PC-9 (cell line): Measurements from ENCODE around the gene CCK. TPM values are rescaled to one million over a fixed set of nuclear protein-coding genes. Genes with fewer than 3 reads are reported as not detected.

Experiments
- BruUV-seq: library from RNA; stranded (reverse); fragments of 400-500 nt; replicated peaks from 2 replicates; lab custom pipeline; 2021; lab: Mats Ljungman, UMichigan
- CTCF ChIA-PET: fragments of 300-600 bp; sonication (Branson Sonifier 250); formaldehyde crosslinking; loops from one replicate; lab custom pipeline; 2022; ENCODE audit warnings: antibody characterized with exemption; lab: Charles Lee
- POLR2A ChIA-PET: fragments of 300-600 bp; sonication (Branson Sonifier 250); formaldehyde crosslinking; loops from one replicate; lab custom pipeline; 2022; ENCODE audit warnings: antibody characterized with exemption; ENCODE audit not compliant: unreplicated experiment; lab: Charles Lee
- DNase-seq, 2 experiments: peaks; one replicate each; pipeline versions ENCODE4 v3.0.0 to v3.0.0-alpha.2; 2015 to 2022; ENCODE audit warnings: mixed read lengths in 1 of 2
- H2AFZ ChIP-seq: fragments of 200-600 bp; sonication (generic); 2 replicates; pipeline ENCODE4 v1.8.1; 2017; ENCODE audit warnings: antibody characterized with exemption
- H3F3A ChIP-seq: fragments of 200-600 bp; sonication (generic); 2 replicates; pipeline ENCODE4 v1.8.1; 2017; ENCODE audit warnings: antibody characterized with exemption, mild to moderate bottlenecking, low read depth; ENCODE audit not compliant: insufficient read depth
- H3K27ac ChIP-seq: fragments of 200-600 bp; sonication (generic); 2 replicates; pipeline ENCODE4 v1.6.1; 2016; ENCODE audit warnings: mixed run types
- H3K27me3 ChIP-seq: fragments of 200-600 bp; sonication (generic); 2 replicates; pipeline ENCODE4 v1.6.1; 2016; ENCODE audit warnings: low read depth, mixed run types; ENCODE audit not compliant: insufficient read depth
- H3K36me3 ChIP-seq: fragments of 200-600 bp; sonication (generic); 2 replicates; pipeline ENCODE4 v1.6.1; 2016; ENCODE audit warnings: low read depth, mixed run types
- H3K4me1 ChIP-seq: fragments of 200-600 bp; sonication (generic); replicated peaks from 2 replicates; pipeline ENCODE4 v1.6.1; 2016; ENCODE audit warnings: mixed run types; ENCODE audit not compliant: insufficient read depth
- H3K4me2 ChIP-seq: fragments of 200-600 bp; sonication (generic); 2 replicates; pipeline ENCODE4 v1.6.1; 2017; ENCODE audit warnings: mixed run types
- H3K4me3 ChIP-seq: fragments of 200-600 bp; sonication (generic); 2 replicates; pipeline ENCODE4 v1.6.1; 2016; ENCODE audit warnings: mixed run types
- H3K79me2 ChIP-seq: fragments of 200-600 bp; sonication (generic); 2 replicates; pipeline ENCODE4 v1.6.1; 2017; ENCODE audit warnings: low read depth, mixed run types
- H3K9me2 ChIP-seq: fragments of 200-600 bp; sonication (generic); 2 replicates; pipeline ENCODE4 v1.8.1; 2017; ENCODE audit warnings: mild to moderate bottlenecking; ENCODE audit not compliant: insufficient read depth
- H3K9me3 ChIP-seq: fragments of 200-600 bp; sonication (generic); 2 replicates; pipeline ENCODE4 v1.8.1; 2016; ENCODE audit warnings: low read depth; ENCODE audit not compliant: insufficient read depth
- H4K20me1 ChIP-seq: fragments of 200-600 bp; sonication (generic); 2 replicates; pipeline ENCODE4 v1.8.1; 2017; ENCODE audit not compliant: insufficient read depth
- EZH2 ChIP-seq: fragments of 200-600 bp; sonication (generic); IDR thresholded peaks from 2 replicates; pipeline ENCODE4 v1.8.0; 2017; ENCODE audit warnings: antibody characterized with exemption, low read depth
- intact Hi-C: fragments of 100-400 bp; cut with micrococcal nuclease; formaldehyde crosslinking; loops from one replicate; pipeline ENCODE4 v1.10.0; 2022; ENCODE audit not compliant: unreplicated experiment
- total RNA-seq: library from RNA; stranded (reverse); gene quantifications from 2 replicates; pipeline ENCODE4 v1.2.3, GENCODE V29; 2021
- TF ChIP-seq, protein P1 (sequence below): fragments of 200-600 bp; sonication (generic); conservative IDR thresholded peaks from 2 replicates; pipeline ENCODE4 v1.6.1; 2017; ENCODE audit warnings: mixed run types, antibody characterized with exemption, mild to moderate bottlenecking, moderate library complexity

Gene CCK
- total RNA-seq, 1 experiment from 2014 or later = 2.7 TPM

DNA sequence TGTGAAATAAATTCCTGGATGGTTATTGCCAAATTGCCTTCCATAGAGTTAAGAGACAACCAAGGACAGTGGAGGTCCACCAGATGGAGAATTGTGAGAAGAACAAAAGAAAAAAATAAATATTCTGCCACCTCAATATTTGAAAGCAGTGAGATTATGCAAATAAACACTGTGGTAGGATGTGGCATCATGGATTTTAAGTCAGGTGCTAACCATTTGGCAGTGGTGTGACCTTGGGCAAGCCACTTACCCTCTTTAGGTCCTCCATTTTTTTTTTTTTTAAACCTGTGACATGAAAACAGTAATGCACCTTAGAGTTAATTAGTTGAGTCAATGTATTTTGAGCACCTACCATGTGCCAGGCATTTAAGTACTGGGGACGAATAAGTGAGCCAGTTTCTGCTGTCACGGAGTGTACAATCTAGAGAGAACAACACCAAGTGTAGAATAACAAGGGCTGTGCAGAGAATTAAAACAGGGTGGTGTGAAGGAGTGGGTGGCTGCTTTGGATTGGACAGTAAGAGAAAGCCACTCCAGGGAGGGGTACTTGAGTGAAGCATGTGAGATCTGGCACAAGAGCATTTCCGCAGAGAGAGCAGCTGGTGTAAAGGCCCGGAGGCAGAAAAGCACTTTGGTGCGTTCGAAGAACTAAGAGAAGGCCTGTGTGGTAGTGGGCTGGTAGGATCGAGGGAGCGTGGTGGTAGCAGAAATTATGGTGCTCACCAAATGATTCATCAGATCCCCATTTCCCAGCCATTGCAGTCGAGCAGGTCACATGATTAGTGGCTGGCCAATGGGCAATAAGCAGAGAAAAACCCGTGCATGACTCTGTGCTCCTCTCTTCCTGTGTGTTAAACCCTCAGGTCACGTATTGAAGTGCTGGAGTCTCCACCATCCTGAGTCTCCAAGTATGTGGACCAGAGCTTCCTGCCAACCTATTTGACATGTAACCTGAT, 39.2 kb downstream of the CCK start:
- no peak overlapping the region for H3K4me3 ChIP-seq
- no peaks in the 10 kb centered on the region for H3K4me1 ChIP-seq
- BruUV-seq = no TSS peak
- H3K79me2 ChIP-seq = no peaks in the 10 kb centered on the region
- no peaks in the 10 kb centered on the region for H3K9me3 ChIP-seq
- H2AFZ ChIP-seq = no peak overlapping the region
- ChIA-PET CTCF (no interaction called here), POLR2A (no interaction called here)
- H4K20me1 ChIP-seq = no peaks in the 10 kb centered on the region
- no peak overlapping the region for H3K4me2 ChIP-seq
- no peaks in the 10 kb centered on the region for H3K9me2 ChIP-seq
- H3F3A ChIP-seq = no peaks in the 10 kb centered on the region
- no peak for DNase-seq
- TF ChIP-seq, protein P1, sequence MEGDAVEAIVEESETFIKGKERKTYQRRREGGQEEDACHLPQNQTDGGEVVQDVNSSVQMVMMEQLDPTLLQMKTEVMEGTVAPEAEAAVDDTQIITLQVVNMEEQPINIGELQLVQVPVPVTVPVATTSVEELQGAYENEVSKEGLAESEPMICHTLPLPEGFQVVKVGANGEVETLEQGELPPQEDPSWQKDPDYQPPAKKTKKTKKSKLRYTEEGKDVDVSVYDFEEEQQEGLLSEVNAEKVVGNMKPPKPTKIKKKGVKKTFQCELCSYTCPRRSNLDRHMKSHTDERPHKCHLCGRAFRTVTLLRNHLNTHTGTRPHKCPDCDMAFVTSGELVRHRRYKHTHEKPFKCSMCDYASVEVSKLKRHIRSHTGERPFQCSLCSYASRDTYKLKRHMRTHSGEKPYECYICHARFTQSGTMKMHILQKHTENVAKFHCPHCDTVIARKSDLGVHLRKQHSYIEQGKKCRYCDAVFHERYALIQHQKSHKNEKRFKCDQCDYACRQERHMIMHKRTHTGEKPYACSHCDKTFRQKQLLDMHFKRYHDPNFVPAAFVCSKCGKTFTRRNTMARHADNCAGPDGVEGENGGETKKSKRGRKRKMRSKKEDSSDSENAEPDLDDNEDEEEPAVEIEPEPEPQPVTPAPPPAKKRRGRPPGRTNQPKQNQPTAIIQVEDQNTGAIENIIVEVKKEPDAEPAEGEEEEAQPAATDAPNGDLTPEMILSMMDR = no peak
- no peak for TF ChIP-seq EZH2
- intact Hi-C loops = loop anchor here (5.0 kb wide), 1 partner anchor 611 kb away; no protein-coding TSS in a partner anchor
- no peaks in the 10 kb centered on the region for H3K27me3 ChIP-seq
- no peaks in the 10 kb centered on the region for H3K36me3 ChIP-seq
- no peak overlapping the region for H3K27ac ChIP-seq

DNA sequence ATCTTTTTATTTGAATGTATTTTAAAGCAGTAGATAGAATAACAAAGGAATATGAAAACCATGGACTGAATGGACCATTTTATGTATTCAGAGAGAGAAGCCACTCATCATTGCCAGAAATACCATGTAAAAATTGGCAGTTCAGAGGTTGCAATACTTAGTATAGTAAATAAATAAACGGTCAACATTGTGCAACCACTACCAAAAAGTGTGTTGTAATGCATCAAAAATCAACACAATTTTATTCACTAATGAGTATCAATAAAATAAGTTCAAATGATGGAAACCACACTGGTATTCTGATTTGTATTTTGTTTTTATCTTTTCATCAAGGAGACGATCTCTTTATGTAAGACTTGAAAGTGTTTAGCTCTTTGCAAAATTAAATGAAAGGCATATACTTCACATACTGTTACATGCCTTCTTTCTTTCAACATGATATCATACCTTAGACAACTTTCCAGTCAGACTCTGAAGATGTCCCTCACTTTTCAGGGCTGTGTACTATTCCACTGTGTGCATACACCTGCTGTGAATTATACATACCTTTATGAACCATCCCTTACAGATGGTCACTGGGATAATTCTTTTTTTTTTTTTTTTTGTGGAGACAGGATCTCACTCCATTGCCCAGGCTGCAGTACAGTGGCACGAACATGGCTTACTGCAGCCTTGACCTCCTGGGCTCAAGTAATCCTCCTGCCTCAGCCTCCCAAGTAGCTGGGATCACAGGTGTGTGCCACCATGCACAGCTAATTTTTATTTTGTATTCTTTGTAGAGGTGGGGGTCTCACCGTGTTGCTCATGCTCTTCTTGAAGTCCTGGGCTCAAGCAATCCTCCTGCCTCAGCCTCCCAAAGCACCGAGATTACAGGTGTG, 40.3 kb downstream of the CCK start:
- Histone ChIP-seq H3K9me3 (no peaks in the 10 kb centered on the region), H3K36me3 (no peaks in the 10 kb centered on the region), H3K4me2 (no peak overlapping the region), H3K9me2 (no peaks in the 10 kb centered on the region), H3K27ac (no peak overlapping the region), H3K79me2 (no peaks in the 10 kb centered on the region), H3F3A (no peaks in the 10 kb centered on the region), H3K4me3 (no peak overlapping the region), H3K27me3 (no peaks in the 10 kb centered on the region), H2AFZ (no peak overlapping the region), H3K4me1 (no peaks in the 10 kb centered on the region), H4K20me1 (no peaks in the 10 kb centered on the region)
- no peak for TF ChIP-seq EZH2
- TF ChIP-seq, protein P1 = no peak
- BruUV-seq = no TSS peak
- intact Hi-C loops = loop anchor here (5.0 kb wide), 1 partner anchor 612 kb away; no protein-coding TSS in a partner anchor
- POLR2A ChIA-PET = no interaction called here
- CTCF ChIA-PET = no interaction called here
- DNase-seq = no peak

DNA sequence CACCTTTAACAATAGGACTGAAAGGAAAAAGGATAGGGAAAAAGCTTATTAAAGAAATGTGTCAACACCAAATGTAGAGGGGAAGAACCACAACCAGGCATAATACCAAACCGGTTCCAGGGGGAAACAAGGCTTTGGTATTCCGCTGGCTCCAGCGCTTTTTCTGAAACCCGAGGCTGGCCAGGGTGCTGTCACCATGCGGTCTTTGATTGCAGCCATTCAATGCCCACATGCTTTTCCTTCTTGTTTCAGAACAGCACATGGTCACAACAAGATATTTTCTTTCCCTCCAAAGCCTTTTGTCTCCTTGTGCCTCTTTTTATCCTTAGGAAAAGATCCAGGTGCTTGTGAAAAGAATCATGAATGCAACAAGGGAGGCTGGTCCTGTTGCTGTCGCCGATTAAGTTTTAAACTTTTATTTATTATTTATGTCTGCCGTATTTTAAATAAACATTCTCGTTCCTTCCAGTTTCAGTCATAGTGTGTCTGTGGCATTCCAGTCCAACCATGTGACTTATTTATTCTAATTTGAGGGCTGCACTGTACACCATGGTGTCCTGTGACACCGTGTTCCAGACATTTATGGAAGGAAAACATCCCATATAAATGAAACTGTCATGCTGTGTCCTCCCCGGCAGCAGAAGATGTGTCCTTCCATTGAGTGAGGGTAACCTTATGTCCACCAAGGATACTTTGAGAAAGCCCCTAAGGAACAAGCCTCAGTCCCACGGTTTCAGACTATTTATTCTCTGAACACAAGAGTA, 41.1 kb downstream of the CCK start:
- H4K20me1 ChIP-seq = no peaks in the 10 kb centered on the region
- CTCF ChIA-PET = no interaction called here
- no peak overlapping the region for H3K27ac ChIP-seq
- no peak for DNase-seq
- no peaks in the 10 kb centered on the region for H3K9me3 ChIP-seq
- no peaks in the 10 kb centered on the region for H3K27me3 ChIP-seq
- H3K4me2 ChIP-seq = no peak overlapping the region
- TF ChIP-seq, protein P1 = no peak
- no peak for TF ChIP-seq EZH2
- H3K9me2 ChIP-seq = no peaks in the 10 kb centered on the region
- POLR2A ChIA-PET = no interaction called here
- intact Hi-C loops = loop anchor here (5.0 kb wide), 1 partner anchor 612 kb away; no protein-coding TSS in a partner anchor
- no peak overlapping the region for H2AFZ ChIP-seq
- H3K4me3 ChIP-seq = no peak overlapping the region
- H3K79me2 ChIP-seq = no peaks in the 10 kb centered on the region
- H3K36me3 ChIP-seq = no peaks in the 10 kb centered on the region
- no TSS peak for BruUV-seq
- no peaks in the 10 kb centered on the region for H3F3A ChIP-seq
- H3K4me1 ChIP-seq = no peaks in the 10 kb centered on the region
